Brain microvascular endothelial cell (primary cell): Measurements from ENCODE around the gene CD28.

Experiments used
- DNase-seq: peaks from one replicate; pipeline ENCODE4 v3.0.0-alpha.2; 2020
- H3K27ac ChIP-seq: fragments of 250-450 bp; sonication (Bioruptor Pico); 2 replicates; pipeline ENCODE4 v1.5.1; 2020; ENCODE audit warnings: mild to moderate bottlenecking, moderate library complexity
- H3K27me3 ChIP-seq: fragments of 250-450 bp; sonication (Bioruptor Pico); replicated peaks from 2 replicates; pipeline ENCODE4 v1.5.1; 2020; ENCODE audit warnings: mild to moderate bottlenecking
- H3K36me3 ChIP-seq: fragments of 250-450 bp; sonication (Bioruptor Pico); replicated peaks from 2 replicates; pipeline ENCODE4 v1.5.1; 2020; ENCODE audit warnings: mild to moderate bottlenecking
- H3K4me3 ChIP-seq: 2 replicates; pipeline ENCODE4 v1.5.1; 2011; ENCODE audit warnings: low read depth, mild to moderate bottlenecking, control low read depth, low read length, moderate library complexity
- in situ Hi-C: cut with HindIII; loops from 2 replicates; pipeline ENCODE4 v1.10.0; 2017; ENCODE audit warnings: low sequenced_read_pairs, low pct_ligation_motif_present
- TF ChIP-seq, protein P1 (sequence below): IDR thresholded peaks from 2 replicates; pipeline ENCODE4 v1.5.1; 2011; ENCODE audit warnings: low read depth, mild to moderate bottlenecking, moderate library complexity, low read length, control low read depth, inconsistent platforms; ENCODE audit errors: missing control alignments

The CD28 gene

DNA sequence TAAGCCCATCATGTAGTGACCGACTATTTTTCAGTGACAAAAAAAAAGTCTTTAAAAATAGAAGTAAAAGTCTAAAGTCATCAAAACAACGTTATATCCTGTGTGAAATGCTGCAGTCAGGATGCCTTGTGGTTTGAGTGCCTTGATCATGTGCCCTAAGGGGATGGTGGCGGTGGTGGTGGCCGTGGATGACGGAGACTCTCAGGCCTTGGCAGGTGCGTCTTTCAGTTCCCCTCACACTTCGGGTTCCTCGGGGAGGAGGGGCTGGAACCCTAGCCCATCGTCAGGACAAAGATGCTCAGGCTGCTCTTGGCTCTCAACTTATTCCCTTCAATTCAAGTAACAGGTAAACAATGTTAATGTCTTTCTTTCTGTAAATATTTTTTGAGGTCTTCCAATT lies at the start of gene CD28:
Gene CD28 (plus strand): TSS at position 237 of the 400 bp plus-strand sequence. CDS start 58 bp downstream, at position 295.
- Histone ChIP-seq H3K4me3 (no peak within 1 kb of the TSS), H3K27ac (no peak within 1 kb of the TSS), H3K36me3 (no peaks in the 10 kb centered on the region), H3K27me3 (no peaks in the 10 kb centered on the region)
- in situ Hi-C loops: no loop called here
- DNase-seq: no peak
- TF ChIP-seq, protein P1, sequence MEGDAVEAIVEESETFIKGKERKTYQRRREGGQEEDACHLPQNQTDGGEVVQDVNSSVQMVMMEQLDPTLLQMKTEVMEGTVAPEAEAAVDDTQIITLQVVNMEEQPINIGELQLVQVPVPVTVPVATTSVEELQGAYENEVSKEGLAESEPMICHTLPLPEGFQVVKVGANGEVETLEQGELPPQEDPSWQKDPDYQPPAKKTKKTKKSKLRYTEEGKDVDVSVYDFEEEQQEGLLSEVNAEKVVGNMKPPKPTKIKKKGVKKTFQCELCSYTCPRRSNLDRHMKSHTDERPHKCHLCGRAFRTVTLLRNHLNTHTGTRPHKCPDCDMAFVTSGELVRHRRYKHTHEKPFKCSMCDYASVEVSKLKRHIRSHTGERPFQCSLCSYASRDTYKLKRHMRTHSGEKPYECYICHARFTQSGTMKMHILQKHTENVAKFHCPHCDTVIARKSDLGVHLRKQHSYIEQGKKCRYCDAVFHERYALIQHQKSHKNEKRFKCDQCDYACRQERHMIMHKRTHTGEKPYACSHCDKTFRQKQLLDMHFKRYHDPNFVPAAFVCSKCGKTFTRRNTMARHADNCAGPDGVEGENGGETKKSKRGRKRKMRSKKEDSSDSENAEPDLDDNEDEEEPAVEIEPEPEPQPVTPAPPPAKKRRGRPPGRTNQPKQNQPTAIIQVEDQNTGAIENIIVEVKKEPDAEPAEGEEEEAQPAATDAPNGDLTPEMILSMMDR: no peak

DNA sequence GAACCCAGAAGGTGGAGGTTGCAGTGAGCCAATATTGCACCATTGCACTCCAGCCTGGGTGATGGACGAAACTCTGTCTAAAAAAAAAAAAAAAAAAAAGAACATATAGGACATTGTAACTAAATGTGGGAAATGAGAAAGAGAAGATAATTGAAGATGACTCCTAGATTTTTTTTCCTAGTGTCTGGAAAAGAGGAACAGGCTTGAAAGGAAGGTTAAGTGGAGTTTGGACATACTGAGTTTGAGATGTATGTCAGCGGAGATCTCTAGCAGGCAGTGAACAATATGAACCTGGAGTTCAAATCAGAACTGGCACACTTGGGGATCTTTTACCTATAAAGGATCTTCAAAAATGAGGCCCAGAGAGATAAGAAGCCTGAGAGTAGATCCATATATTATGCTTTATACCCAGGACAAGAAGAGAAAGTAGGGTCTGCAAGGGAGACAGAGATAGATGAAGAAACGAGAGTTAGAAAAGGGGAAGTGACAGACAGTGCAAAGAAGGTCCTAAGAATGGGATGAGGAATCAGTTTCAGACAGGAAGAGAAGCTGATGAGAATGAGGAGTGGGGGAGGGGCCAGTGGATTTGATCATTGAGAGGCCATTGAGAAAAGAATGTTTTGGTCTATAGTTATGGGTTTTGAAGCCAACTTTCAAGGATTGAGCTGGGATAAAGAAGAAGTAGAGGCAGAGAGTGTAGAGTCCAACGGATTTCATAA lies 46.9 kb upstream of the CD28 start:
- H3K36me3 ChIP-seq: no peaks in the 10 kb centered on the region
- no peak overlapping the region for H3K27ac ChIP-seq
- H3K4me3 ChIP-seq: no peak overlapping the region
- in situ Hi-C loops: no loop called here
- TF ChIP-seq, protein P1: no peak
- H3K27me3 ChIP-seq: no peaks in the 10 kb centered on the region
- no peak for DNase-seq

DNA sequence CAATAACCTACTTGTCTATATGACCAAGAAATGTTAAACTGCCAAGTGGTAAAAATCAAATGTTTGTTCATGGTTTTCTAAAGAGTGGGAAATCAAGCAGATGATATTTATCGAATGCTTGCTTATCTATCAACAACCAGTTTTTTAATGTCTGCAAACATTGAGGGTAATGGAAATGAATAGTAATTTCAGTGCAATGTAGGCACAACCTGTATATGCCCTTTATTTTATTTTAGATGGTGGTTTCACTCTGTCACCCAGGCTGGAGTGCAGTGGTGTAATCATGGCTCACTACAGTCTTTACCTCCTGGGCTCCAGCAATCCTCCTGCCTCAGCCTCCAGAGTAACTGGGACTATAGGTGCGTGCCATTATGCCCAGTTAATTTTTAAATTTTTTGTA lies 46.0 kb upstream of the CD28 start:
- no peak overlapping the region for H3K4me3 ChIP-seq
- H3K27ac ChIP-seq: no peak overlapping the region
- TF ChIP-seq, protein P1: no peak
- no peaks in the 10 kb centered on the region for H3K27me3 ChIP-seq
- DNase-seq: no peak
- no peaks in the 10 kb centered on the region for H3K36me3 ChIP-seq
- in situ Hi-C loops: no loop called here

DNA sequence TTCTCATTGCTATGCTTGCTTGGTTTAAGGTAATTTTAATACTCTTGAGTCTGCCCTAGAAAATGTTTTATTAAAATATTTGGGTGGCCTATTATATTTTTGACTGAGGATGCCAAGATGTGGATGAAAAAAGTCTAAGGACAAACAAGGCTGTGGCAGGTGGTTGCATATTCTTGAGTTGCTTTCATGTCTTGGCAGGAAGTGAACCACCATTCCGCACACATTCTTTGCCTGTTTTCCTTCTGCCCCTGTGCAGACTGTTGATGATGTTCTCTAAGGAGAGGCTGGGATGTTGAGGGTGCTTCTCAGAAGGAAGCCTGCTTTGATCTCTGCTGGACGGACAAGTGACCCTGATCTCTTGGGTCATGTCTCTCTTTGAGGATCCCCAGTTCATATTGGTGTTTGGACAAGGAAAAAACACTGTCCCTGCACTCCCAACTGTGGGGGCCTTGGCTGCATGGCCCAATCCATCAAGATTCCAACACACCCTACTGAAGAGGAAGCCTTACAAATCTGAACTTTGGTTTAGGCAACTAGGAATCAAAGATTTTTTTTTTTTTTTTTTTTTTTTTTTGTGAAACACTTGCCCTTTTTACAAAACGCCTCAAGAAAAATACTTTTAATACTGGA lies 45.0 kb upstream of the CD28 start:
- no peak overlapping the region for H3K4me3 ChIP-seq
- H3K27ac ChIP-seq: no peak overlapping the region
- DNase-seq: no peak
- TF ChIP-seq, protein P1: no peak
- in situ Hi-C loops: no loop called here
- H3K27me3 ChIP-seq: no peaks in the 10 kb centered on the region
- H3K36me3 ChIP-seq: no peaks in the 10 kb centered on the region

DNA sequence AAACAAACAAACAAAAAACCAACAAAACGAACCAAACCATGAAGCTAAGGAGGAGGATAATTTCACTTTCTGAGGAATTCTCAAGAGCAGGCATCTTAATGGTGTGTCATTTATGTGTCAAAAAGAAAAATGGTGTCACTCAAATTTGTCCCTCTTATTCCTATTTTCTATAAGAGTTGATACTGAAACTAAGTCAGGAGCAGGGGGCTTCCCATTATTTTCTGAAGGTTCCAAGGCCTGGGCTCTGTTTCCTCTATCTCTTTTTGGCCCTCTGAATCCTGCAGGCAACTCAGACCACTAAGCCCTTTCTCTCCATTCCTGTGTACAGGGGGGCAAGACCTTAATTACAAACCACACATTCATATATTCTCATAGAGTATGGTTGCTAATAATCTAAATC lies 44.0 kb upstream of the CD28 start:
- in situ Hi-C loops: no loop called here
- H3K4me3 ChIP-seq: no peak overlapping the region
- H3K27me3 ChIP-seq: no peaks in the 10 kb centered on the region
- DNase-seq: no peak
- TF ChIP-seq, protein P1: no peak
- H3K36me3 ChIP-seq: no peaks in the 10 kb centered on the region
- H3K27ac ChIP-seq: no peak overlapping the region

DNA sequence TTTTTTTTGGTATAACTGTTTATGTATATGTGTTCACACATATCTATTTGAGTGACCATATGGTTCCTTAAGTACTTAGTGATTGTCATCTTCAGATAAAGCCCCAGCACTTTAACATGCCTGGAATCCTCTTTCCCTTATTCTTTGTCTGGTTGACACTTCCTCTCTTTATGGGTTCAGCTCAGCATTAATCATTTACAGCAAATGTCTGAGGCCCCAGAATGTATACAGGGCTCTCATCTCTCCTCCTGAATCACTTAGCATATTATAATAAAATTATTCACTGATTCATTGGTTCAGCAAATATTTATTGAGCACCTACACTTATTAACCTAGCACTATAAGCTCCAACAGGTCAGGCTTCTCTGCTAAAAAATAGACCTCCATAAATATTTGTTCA lies 43.5 kb upstream of the CD28 start:
- TF ChIP-seq, protein P1: no peak
- DNase-seq: no peak
- H3K4me3 ChIP-seq: no peak overlapping the region
- in situ Hi-C loops: no loop called here
- H3K27ac ChIP-seq: no peak overlapping the region
- no peaks in the 10 kb centered on the region for H3K27me3 ChIP-seq
- H3K36me3 ChIP-seq: no peaks in the 10 kb centered on the region
